ENCODE measurements around the gene IL23A.
A peak's percentile ranks its signal among the peaks of the same experiment; 100 is the strongest.
"Not testable (repeated sequence)": the region's sequence is repeated elsewhere in the genome, so short reads cannot be mapped to it uniquely, and the experiment has no call there.

IL23A gene, protein sequence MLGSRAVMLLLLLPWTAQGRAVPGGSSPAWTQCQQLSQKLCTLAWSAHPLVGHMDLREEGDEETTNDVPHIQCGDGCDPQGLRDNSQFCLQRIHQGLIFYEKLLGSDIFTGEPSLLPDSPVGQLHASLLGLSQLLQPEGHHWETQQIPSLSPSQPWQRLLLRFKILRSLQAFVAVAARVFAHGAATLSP

GRCh38 chr12:56338308-56339157 is at the start of gene IL23A:
IL23A (plus strand) TSS chr12:56338884; CDS start chr12:56339045, 161 bp downstream.
- peak; percentile 61 to 76 for DNase-seq (ENCODE audit: low read depth in 2 of 2)

DNA sequence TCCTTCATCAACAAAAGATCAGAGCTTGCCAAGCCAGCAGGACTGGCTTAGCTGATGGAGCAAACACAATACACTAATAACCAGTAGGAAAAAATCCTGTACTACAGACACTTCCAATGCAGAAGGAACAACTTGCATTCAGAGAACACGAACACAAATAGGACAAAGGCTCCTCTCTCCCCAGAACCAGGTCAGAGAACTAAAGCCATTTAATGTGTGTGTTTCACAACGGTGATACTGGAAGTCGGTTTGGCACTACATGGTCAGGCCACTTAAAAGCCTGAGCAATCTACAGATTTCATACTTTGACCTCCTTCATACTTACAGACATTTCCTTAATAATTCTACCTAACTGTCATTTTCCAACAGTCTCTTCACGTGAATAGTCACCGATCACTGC is 44.9 kb upstream of the IL23A start:
- DNase-seq (ENCODE audit: low read depth in 2 of 2), result no peak

GRCh38 chr12:56296295-56296694 is 42.4 kb upstream of the IL23A start:
- DNase-seq (ENCODE audit: low read depth in 2 of 2), result no peak

DNA sequence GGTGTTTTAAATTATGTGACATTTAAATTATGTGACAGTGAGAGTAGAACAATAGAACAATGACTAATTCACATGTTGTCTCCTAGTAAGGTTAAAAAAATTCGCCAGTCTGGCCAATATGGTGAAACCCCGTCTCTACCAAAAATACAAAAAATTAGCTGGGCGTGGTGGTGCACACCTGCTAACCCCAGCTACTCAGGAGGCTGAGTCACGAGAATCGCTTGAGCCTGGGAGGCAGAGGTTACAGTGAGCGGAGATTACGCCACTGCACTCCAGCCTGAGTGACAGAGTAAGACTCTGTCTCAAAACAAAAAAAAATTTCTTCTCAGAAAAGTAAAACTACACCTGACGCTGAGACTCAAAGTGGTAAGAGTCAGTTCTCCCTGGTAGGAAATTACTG is 41.3 kb upstream of the IL23A start:
- DNase-seq (ENCODE audit: low read depth in 2 of 2), result no peak

DNA sequence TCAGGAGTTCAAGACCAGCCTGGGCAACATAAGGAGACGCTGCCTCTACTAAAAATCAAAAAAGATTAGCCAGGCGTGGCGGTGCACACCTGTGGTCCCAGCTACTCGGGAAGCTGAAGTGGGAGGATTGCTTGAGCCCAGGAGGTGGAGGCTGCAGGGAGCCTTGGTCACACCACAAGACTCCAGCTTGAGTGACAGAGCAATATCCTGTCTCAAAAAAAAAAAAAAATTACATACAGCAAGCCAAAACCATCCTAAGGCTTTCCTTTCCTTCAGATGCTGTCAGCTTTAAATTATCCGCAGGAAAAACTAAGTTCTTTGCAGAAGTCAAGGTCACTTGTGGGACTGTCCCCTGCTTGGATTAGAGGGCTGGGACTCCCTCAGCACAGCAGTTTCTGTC is 39.9 kb upstream of the IL23A start:
- no peak for DNase-seq (ENCODE audit: low read depth in 2 of 2)

DNA sequence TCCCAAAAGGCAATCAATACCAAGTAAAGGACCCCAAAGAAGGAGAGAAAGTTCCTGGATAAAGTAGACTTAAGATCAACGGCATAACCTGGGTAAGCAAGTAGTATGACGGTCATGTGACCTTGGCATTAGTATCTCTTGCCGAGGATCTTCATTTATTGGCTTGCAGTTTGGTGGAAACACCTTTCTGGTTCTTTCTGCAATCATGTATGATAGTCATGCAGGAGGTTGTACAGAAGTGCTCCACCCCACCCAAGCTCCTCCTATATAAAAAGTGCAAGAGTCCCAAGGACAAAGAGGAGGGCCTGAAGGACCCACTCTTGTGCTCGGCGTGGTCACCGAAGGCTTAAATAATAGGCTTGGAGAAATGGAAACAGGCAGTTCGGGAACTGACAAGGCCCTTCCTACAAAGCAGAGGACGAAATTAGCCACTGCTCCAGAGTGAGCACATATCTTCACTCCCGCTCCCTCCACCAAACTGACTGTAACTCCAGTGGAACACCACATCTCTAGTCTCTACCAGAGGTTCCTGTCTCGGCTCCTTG is 39.3 kb upstream of the IL23A start:
- DNase-seq (ENCODE audit: low read depth in 2 of 2), result no peak

DNA sequence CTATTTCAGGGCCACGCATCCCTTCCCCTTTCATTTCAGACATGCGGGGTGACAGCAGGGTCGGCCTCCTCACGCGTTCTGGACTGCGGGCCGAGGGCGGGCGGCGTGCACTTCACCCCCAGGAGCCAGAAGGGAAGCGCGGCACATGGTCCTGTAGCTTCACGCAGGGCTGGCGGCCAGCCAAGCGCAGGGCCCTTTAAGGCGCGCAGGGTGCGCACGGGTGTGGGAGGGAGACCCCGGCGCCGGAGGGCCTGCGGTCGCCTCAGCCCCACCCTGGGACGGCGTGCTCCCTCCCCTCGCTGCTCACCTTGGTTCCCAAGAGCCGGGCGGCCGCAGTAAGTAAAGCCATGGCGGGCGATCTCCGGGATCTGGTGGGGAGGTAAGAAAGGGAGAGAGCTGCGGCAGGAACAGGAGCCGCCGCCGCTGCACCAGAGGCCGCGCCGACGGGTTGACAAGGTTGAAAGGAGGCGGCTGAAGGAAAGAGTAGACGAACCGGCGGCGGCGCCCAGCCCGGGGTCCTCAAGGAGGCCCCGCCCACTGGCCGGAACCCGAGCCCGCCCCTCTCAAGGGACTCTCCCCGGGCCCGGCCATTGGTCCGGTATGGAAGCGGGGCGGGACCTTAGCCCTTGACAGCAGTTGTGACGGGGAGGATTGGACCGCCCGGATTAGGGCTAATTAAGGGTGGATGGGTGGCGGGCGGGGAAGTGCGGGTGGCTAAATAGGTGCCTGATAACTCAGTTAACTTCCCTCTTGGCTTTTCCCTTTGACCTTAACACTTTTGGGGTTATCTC is 38.6 kb upstream of the IL23A start, which contains the start of gene CS:
Gene CS, minus strand, starts transcription at position 478 of the 791 bp plus-strand sequence. Its CDS starts 129 bp downstream, at position 349.
- peak; percentile 95 to 97 for DNase-seq (ENCODE audit: low read depth in 2 of 2)

DNA sequence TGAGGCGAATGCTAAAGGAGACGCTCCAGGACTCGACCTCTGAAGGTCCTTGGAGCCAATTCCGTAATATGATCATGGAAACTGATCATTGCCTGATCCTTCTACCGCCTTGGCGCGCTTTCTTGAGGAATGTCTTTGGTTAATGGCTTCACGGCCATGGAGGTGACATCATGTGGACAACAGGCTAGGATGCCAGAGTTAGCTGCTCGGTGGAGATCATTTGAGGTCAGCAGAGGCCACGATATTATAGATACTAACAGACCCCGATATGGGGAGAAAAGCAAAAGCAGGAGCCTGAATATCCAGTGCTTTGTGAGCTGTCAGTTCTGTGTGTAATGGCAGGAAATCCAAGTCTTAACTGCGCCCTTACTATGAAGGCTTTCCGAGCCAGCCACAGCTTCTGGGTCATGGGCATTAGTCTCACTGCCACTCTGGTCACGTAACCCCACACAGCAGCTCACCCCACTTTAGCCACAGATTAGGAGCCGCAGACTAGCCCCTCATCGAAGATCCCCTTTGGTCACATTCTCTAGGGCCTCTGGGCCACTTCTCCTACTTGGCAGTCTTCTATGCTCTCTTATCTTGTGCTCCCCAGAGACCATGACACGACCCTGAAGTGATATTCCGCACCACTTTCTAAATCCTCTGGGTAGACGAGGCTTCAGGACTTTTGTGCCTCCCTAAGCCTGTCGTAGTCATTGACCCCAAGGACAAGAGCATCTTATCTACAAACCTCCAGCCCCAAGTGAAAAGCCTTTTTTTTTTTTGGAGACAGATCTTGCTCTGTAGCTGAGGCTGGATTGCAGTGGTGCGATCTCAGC is 37.8 kb upstream of the IL23A start:
- DNase-seq (ENCODE audit: low read depth in 2 of 2), result no peak

- no peak for DNase-seq (ENCODE audit: low read depth in 2 of 2)
Measured at GRCh38 chr12:56304276-56304675, 34.4 kb upstream of the IL23A start.

DNA sequence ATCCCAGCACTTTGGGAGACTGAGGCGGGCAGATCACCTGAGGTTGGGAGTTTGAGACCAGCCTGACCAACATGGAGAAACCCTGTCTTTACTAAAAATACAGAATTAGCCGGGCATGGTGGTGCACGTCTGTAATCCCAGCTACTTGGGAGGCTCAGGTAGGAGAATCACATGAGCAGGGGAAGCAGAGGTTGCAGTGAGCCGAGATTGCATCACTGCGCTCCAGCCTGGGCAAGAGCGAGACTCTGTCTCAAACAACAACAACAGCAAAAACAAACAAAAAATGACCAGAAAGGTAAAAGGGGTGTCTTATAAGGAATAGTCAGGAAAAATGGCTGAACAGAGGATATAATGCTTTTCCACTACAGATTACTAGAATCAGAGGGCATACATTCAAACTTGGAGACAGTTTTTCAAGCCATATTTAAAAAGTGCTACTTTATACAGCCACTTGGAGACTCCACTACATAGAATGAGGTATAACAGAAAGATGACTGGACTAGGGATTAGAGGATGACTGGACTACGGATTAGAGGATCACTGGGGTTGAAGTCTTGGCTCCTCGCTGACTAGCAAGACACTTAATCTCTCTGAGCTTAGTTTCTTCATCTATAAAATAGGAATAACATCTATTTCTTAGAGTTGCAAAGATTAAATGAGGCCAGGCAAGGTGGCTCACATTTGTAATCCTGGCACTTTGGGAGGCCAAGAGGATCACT is 33.7 kb upstream of the IL23A start:
- no peak for DNase-seq (ENCODE audit: low read depth in 2 of 2)

- no peak for DNase-seq (ENCODE audit: low read depth in 2 of 2)
Measured at GRCh38 chr12:56307221-56307965, 31.3 kb upstream of the IL23A start.

GRCh38 chr12:56308714-56309113 is 30.0 kb upstream of the IL23A start:
- no peak for DNase-seq (ENCODE audit: low read depth in 2 of 2)

DNA sequence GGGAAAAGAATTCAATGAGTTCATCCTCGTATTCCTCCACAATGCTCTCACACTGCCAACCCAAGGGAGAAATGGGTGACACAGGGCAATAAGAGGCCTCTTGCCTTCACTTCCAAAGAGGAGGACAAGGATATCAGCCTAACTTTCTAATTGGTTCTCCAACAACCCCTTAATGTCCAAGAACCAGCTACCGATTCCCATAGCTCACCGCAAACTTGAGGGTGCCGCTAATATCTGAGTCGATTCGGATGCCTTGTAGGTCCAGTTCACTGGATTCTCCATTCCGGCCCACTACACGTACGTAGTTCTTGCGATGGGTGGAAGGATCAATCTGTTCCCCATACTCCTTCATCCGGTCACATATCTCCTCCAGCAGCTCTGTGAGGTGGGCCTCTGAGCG is 27.7 kb upstream of the IL23A start:
- DNase-seq (ENCODE audit: low read depth in 2 of 2), result no peak

DNA sequence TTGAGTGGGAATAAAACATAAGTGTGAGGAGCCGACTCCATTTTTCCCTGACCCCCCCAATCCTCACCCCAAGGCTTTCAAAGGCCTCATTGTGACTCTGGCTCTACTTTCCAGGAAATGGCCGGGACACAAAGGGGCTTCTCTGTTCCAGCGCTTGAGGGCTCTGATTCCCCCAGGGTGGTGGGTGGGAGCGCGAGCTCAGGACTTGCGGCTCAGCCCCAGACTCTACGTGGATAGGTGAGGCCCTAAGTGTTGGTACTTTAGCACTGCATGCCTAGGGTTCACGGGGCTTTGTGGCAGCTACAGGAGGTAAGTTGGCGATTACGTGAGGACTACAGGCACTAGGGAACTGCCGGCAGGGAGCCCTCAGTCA is 23.4 kb upstream of the IL23A start:
- DNase-seq (ENCODE audit: low read depth in 2 of 2), result no peak

DNA sequence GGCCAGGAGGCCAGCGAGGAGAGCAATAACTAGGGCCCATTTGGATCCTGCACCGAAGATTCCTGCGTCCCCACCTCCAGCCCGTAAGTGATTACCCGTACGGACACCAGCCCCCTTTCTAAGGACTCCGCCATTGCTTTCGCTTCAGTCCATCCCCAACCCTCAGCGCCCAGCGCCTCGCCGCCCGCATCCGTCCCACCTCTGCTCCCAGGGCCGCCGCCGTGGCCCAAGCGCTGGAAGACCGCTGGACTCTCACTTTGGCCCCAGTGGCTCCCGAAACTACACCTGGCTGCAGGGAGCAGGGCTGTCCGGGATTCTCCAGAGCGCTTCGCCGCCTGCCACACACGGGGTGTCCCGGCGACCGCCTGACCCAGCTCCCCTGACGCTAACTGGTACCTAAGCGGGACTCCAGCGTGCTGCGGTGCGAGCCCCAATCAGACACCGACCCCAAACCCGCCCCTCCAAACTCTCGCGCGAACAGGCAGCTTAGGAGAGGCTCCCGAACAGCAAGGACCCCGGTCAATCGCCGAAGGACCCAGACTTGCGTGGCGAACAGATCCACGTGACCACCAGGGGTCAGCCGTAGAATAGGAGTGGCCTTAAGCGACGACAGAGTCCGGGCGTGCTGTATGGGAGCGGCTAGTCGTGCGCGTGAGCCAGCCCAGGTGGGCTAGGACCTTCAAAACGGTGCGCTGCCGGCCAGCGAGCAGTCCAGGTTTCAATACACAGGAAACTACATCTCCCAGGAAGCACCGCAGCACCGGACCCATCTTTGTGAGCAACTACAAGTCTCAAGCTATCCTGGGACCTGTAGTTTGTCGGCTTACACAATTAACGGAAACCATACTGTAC is 22.8 kb upstream of the IL23A start, which contains the start of gene CNPY2:
Gene CNPY2, minus strand, starts transcription at position 367 of the 852 bp plus-strand sequence. CDS start 771 bp downstream, outside the sequence.
- DNase-seq (ENCODE audit: low read depth in 2 of 2), result peak; percentile 76

- DNase-seq (ENCODE audit: low read depth in 2 of 2), result no peak
Measured at GRCh38 chr12:56317675-56318074, 21.0 kb upstream of the IL23A start.

GRCh38 chr12:56321027-56321426 is 17.7 kb upstream of the IL23A start:
- no peak for DNase-seq (ENCODE audit: low read depth in 2 of 2)

DNA sequence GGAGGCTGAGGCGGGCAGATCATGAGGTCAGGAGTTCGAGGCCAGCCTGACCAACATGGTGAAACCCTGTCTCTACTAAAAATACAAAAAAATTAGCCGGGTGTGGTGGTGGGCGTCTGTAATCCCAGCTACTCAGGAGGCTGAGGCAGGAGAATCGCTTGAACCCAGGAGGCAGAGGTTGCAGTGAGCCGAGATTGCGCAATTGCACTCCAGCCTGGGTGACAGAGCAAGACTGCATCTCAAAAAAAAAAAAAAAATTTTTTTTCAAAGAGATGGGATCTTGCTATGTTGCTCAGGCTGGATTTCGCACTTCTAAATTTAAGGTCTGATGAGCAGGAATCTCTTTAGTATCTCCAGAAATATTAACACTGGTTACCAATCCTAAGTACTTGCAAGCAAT is 17.1 kb upstream of the IL23A start:
- not testable (repeated sequence) for DNase-seq (ENCODE audit: low read depth in 2 of 2)

DNA sequence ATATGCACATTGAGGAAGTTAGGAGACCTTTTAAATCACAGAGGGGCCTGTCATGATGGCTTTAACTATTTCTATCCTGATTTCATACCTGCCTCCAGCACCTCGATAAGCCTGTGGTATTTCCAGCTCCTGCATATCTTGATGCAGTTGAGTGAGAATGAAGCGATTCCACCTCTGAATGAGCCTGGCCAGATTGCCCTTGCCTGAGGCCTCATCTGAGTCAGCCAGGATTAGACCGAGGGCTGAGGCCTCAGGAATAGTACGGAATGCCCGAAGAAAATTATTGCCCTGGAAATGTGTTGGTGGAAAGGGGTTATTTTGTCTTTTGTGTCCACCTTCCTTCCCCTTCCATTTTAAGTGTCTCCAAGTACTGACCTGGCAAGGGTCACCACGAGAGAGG is 14.5 kb upstream of the IL23A start:
- no peak for DNase-seq (ENCODE audit: low read depth in 2 of 2)

Measured in stimulated activated CD4-positive, alpha-beta T cell treated with anti-CD3 and anti-CD28 coated beads, Interleukin-1b, Interleukin-23, amount 100 ng/mL, for 1 hour (primary cell).